ENCODE measurements around the gene MRGPRF.

The MRGPRF gene

GRCh38 chr11:69014084-69014851 lies 1.2 kb upstream of the MRGPRF start:
- peaks cover 9% of the 10 kb centered on the region for H3K9me3 Mint-ChIP-seq
- H3K36me3 Mint-ChIP-seq: no peaks in the 10 kb centered on the region
- no peak for ATAC-seq
- H3K27me3 Mint-ChIP-seq: peaks cover 58% of the 10 kb centered on the region
- H3K4me1 Mint-ChIP-seq: peaks cover 7% of the 10 kb centered on the region
- no peak overlapping the region for H3K27ac Mint-ChIP-seq
- no peak overlapping the region for H3K4me3 Mint-ChIP-seq

DNA sequence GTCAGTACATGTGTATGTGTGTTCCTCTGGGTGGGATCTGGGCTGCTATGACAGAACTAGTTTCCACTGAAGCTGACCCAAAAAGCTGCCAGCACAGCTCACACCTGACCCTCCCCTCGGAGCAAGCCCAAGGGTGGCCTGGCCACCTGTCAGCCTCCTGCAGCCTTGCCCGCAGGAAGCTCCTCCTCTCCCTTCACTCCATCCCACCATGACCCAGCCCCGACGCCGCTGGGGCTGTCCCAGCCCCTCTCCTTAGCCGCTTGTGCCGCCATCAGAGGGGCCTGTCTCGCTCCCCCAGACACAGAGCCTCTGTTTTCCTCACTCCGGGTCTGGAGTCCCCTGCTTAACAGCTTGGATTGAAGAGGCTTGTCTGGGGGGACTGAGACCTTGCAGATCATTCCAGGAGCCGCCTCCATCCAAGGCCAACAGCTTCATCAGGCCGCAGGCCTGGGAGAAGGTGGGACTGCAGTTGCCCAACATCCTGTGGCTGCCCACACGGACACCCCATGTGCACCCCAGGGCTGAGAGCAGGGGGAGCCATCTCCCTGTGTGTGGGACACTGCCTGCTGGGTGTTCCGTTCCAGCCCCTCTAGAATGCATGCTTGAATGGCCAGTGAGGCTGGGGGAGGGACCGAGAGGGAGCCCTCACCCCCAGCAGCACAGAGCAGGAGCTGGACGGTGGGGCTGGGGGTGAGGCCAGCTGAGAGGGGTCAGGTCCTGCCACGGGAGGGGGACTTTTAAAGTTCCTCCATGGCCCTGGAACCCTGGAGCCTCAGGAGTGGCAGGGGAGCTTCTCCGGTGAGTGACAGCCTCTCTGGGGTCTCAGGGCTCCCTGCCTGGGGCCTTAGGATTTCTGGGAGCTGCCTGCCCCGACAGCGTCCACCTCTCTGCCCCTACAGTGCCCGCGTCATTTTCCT lies 696 bp downstream of the MRGPRF start:
- H3K27me3 Mint-ChIP-seq: peaks cover 77% of the 10 kb centered on the region
- H3K36me3 Mint-ChIP-seq: no peaks in the 10 kb centered on the region
- peaks cover 7% of the 10 kb centered on the region for H3K4me1 Mint-ChIP-seq
- H3K9me3 Mint-ChIP-seq: peaks cover 9% of the 10 kb centered on the region
- no peak for ATAC-seq
- H3K27ac Mint-ChIP-seq: no peak overlapping the region
- no peak overlapping the region for H3K4me3 Mint-ChIP-seq

DNA sequence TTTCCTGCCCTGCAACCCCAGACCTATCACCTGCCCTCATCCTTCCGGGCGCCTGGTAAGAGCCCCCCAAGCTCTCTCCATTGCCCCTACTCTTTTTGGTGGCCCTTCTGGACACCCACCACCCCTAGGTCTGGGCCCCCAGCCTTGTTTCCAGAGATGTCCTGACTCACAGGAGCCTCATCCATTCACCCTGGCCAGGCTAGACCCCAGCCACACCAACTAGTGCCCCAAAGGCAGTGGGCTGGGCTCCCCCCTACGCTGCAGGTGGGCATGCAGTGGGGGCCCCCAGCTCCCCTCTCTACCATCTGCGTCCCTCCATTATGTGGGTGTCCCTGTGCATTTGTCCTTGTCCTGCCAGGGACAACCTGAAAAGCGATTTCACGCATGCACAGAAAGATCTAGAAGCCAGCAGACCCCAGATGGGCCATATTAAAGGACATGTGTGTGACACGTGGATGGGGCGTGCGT lies 1.4 kb downstream of the MRGPRF start:
- ATAC-seq: no peak
- Mint-ChIP-seq H3K27ac (no peak overlapping the region), H3K4me3 (no peak overlapping the region), H3K4me1 (peaks cover 7% of the 10 kb centered on the region), H3K36me3 (no peaks in the 10 kb centered on the region), H3K9me3 (peaks cover 6% of the 10 kb centered on the region), H3K27me3 (peaks cover 79% of the 10 kb centered on the region)

DNA sequence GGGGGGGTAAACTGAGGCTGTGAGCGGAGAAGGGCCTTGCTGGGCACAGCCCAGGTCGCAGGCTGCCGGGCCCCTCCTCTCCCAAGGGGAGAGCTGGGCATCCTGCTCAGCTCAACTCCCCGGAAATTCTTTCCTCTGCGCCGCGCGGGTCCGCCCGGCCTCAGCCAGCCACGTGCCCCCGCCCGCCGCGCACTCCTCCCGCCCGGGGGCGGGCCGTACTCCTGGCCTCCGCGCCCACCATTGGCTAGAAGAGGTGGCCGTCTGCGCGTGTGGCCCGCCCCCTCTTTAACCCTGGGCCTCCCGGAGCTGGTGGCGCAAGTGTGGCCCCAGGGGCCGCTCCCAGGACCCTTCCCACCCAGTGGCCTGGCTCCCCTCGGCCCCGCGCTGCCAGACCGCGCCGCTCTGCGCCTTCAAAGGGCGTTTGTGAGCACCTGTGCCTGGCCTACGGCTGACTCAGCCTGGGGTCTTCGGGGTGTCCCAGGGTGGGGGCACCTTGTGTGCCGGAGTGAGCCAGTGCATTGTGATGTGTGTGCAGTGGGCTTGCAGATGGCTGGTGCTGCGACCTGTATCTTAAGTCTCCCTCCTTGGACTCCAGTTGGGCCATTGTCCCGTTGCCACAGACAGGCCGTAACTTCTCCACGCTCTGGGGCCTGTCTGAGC lies 2.0 kb downstream of the MRGPRF start:
- no peak overlapping the region for H3K4me3 Mint-ChIP-seq
- ATAC-seq: peak; percentile 53
- peaks cover under 1% of the 10 kb centered on the region for H3K9me3 Mint-ChIP-seq
- peaks cover 83% of the 10 kb centered on the region for H3K27me3 Mint-ChIP-seq
- H3K27ac Mint-ChIP-seq: no peak overlapping the region
- no peaks in the 10 kb centered on the region for H3K36me3 Mint-ChIP-seq
- peaks cover 7% of the 10 kb centered on the region for H3K4me1 Mint-ChIP-seq

GRCh38 chr11:69010361-69010891 lies 2.6 kb downstream of the MRGPRF start:
- Mint-ChIP-seq H3K27ac (no peak overlapping the region), H3K36me3 (no peaks in the 10 kb centered on the region), H3K4me3 (no peak overlapping the region), H3K4me1 (peaks cover 7% of the 10 kb centered on the region), H3K27me3 (peaks cover 88% of the 10 kb centered on the region), H3K9me3 (no peaks in the 10 kb centered on the region)
- ATAC-seq: no peak

GRCh38 chr11:69009441-69010211 lies 3.4 kb downstream of the MRGPRF start:
- Mint-ChIP-seq H3K36me3 (no peaks in the 10 kb centered on the region), H3K4me3 (no peak overlapping the region), H3K9me3 (no peaks in the 10 kb centered on the region), H3K27ac (no peak overlapping the region), H3K4me1 (peaks cover 7% of the 10 kb centered on the region), H3K27me3 (peaks cover 88% of the 10 kb centered on the region)
- ATAC-seq: no peak

DNA sequence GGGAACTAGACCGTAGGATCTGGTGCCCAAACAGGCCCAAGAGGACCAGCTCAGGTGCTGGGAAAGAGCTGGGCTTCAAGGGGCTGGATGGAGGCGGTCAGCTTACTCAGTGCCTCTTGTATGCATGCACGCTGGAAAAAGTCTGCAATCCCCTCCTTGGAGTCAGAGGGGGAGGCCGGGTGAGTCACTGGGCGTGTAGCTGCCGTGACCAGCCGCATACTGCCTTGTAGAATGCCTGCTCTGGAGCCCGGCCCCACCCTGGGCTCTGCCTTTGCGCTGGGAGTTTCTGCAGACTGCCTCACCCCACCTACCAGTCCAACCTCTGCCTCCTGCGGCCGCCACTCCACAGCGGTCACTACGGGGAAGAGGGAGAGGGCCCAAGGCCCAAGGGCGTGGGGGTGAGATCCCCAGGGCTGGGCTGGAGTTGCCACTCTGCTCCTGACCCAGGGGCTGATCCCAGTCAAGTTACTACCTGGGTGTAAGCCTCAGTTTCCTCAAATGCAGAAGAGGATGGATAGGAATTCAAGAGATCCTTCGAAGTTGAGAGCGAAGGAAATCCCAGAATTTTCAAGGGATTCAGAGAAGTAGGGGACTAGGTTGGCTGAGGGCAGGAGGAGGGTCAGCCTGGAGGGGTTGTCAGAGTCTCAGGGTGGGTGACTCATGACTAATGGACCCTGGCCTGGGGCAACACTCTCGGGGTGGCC lies 4.2 kb downstream of the MRGPRF start:
- peaks cover 88% of the 10 kb centered on the region for H3K27me3 Mint-ChIP-seq
- ATAC-seq: no peak
- no peak overlapping the region for H3K27ac Mint-ChIP-seq
- H3K4me3 Mint-ChIP-seq: no peak overlapping the region
- H3K9me3 Mint-ChIP-seq: no peaks in the 10 kb centered on the region
- H3K4me1 Mint-ChIP-seq: peaks cover 7% of the 10 kb centered on the region
- H3K36me3 Mint-ChIP-seq: no peaks in the 10 kb centered on the region

DNA sequence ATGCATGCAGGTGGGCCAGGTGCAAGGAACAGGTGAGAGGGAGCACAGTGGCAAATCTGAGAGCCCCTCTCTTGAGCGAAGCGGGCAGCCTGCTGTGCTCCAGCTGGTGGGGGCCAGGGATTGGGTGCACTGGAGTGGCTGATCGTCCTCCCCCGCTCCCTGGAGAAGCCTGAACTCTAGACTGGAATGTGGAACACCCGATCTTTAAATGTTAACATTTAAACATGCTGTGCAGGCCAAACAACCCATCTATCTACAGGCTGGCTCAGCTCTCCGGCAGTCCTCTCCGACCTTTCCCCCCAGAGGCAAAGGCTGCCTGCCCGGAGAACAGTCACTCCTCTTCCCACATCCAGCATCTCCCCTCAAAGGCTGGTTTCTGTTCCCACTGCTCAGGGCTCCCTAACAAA lies 5.1 kb downstream of the MRGPRF start:
- Mint-ChIP-seq H3K4me1 (peaks cover 7% of the 10 kb centered on the region), H3K27ac (no peak overlapping the region), H3K36me3 (no peaks in the 10 kb centered on the region), H3K9me3 (no peaks in the 10 kb centered on the region), H3K27me3 (peaks cover 88% of the 10 kb centered on the region), H3K4me3 (no peak overlapping the region)
- no peak for ATAC-seq

GRCh38 chr11:69006816-69007215 lies 6.2 kb downstream of the MRGPRF start:
- Mint-ChIP-seq H3K4me3 (no peak overlapping the region), H3K27me3 (peaks cover 88% of the 10 kb centered on the region), H3K4me1 (peaks cover 6% of the 10 kb centered on the region), H3K27ac (no peak overlapping the region), H3K9me3 (no peaks in the 10 kb centered on the region), H3K36me3 (no peaks in the 10 kb centered on the region)
- no peak for ATAC-seq

GRCh38 chr11:69005631-69006368 lies 7.2 kb downstream of the MRGPRF start:
- Mint-ChIP-seq H3K27me3 (peaks cover 88% of the 10 kb centered on the region), H3K36me3 (no peaks in the 10 kb centered on the region), H3K27ac (no peak overlapping the region), H3K4me3 (no peak overlapping the region), H3K9me3 (no peaks in the 10 kb centered on the region), H3K4me1 (no peaks in the 10 kb centered on the region)
- ATAC-seq: no peak

DNA sequence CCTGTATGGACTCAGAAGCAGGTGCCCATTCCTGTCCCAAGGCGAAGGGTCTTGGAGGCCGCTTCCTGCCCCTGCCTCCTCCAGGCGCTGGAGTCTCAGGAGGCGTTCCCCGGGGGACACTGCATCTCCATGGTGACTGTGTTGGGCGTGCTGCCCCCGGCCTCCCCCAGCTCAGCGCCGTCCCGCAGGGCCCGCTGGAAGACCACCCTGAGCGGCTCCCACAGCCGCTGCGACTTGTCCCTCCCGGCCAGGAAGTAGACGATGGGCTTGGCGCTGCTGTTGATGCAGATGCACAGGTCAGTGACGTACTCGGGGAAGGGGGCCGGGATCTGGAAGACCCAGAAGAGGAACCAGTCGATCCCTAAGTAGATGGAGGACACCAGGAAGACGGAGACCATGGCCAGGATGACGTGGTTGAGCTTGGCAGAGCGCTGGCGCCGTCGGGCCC lies 7.8 kb downstream of the MRGPRF start:
- ATAC-seq: no peak
- H3K4me3 Mint-ChIP-seq: no peak overlapping the region
- H3K9me3 Mint-ChIP-seq: no peaks in the 10 kb centered on the region

GRCh38 chr11:69004411-69005182 lies 8.4 kb downstream of the MRGPRF start:
- Mint-ChIP-seq H3K27ac (no peak overlapping the region), H3K4me1 (no peaks in the 10 kb centered on the region), H3K9me3 (no peaks in the 10 kb centered on the region), H3K27me3 (peaks cover 85% of the 10 kb centered on the region), H3K36me3 (no peaks in the 10 kb centered on the region), H3K4me3 (no peak overlapping the region)
- ATAC-seq: no peak

More for the DNA sequence above, 7.8 kb downstream of the MRGPRF start:
- H3K27ac Mint-ChIP-seq: no peak overlapping the region
- H3K4me1 Mint-ChIP-seq: no peaks in the 10 kb centered on the region
- H3K36me3 Mint-ChIP-seq: no peaks in the 10 kb centered on the region
- H3K27me3 Mint-ChIP-seq: peaks cover 85% of the 10 kb centered on the region

GRCh38 chr11:69003866-69004367 lies 9.1 kb downstream of the MRGPRF start:
- Mint-ChIP-seq H3K27ac (no peak overlapping the region), H3K27me3 (peaks cover 85% of the 10 kb centered on the region), H3K4me3 (no peak overlapping the region), H3K36me3 (no peaks in the 10 kb centered on the region), H3K4me1 (no peaks in the 10 kb centered on the region), H3K9me3 (no peaks in the 10 kb centered on the region)
- no peak for ATAC-seq
